HL-60 (cell line): Measurements from ENCODE around the gene OXER1.

Experiments
- DNase-seq, 2 experiments: peaks; one replicate each; pipeline ENCODE4 v3.0.0-alpha.2; 2010 to 2020; ENCODE audit warnings: low read depth in 1 of 2, low spot score in 1 of 2
- H3K27ac ChIP-seq: fragments of 250-450 bp; sonication (Bioruptor Pico); replicated peaks from 2 replicates; pipeline ENCODE4 v1.5.1; 2020; ENCODE audit warnings: mild to moderate bottlenecking, moderate library complexity
- H3K27me3 ChIP-seq: fragments of 250-450 bp; sonication (Bioruptor Pico); 2 replicates; pipeline ENCODE4 v1.5.1; 2021; ENCODE audit warnings: mild to moderate bottlenecking, moderate library complexity; ENCODE audit not compliant: insufficient read depth, poor library complexity, severe bottlenecking
- H3K4me3 ChIP-seq: replicated peaks from 2 replicates; pipeline ENCODE4 v1.5.1; 2011; ENCODE audit warnings: mild to moderate bottlenecking, control low read depth, low read length; ENCODE audit not compliant: insufficient read depth
- CTCF ChIP-seq: IDR thresholded peaks from one replicate; pipeline ENCODE4 v1.5.1; 2011; ENCODE audit warnings: low read length, control low read depth, inconsistent platforms; ENCODE audit not compliant: insufficient read depth
- GABPA ChIP-seq: IDR thresholded peaks from 2 replicates; pipeline ENCODE4 v1.6.1; 2012; ENCODE audit warnings: low read depth
- POLR2AphosphoS5 ChIP-seq: IDR thresholded peaks from 2 replicates; pipeline ENCODE4 v1.6.1; 2012; ENCODE audit warnings: low read depth
- REST ChIP-seq: IDR thresholded peaks from 2 replicates; pipeline ENCODE4 v1.6.1; 2012; ENCODE audit warnings: low read depth; ENCODE audit not compliant: insufficient replicate concordance
- SPI1 ChIP-seq: IDR thresholded peaks from 2 replicates; pipeline ENCODE4 v1.6.1; 2012; ENCODE audit warnings: low read depth, mild to moderate bottlenecking, borderline replicate concordance

Gene OXER1

GRCh38 chr2:42765686-42766085 lies 1.8 kb upstream of the OXER1 start:
- Histone ChIP-seq H3K27ac (no peak overlapping the region), H3K4me3 (no peak overlapping the region), H3K27me3 (no peaks in the 10 kb centered on the region)
- no peak for DNase-seq
- TF ChIP-seq CTCF (no peak), POLR2AphosphoS5 (no peak), SPI1 (no peak), REST (no peak), GABPA (no peak)

- Histone ChIP-seq H3K27ac (no peak overlapping the region), H3K27me3 (no peaks in the 10 kb centered on the region)
- DNase-seq: no peak
Observed at GRCh38 chr2:42764901-42765300, 966 bp upstream of the OXER1 start.

More at GRCh38 chr2:42764901-42765300, 966 bp upstream of the OXER1 start:
- no peak for TF ChIP-seq POLR2AphosphoS5
- TF ChIP-seq REST: no peak
- TF ChIP-seq SPI1: no peak
- no peak for TF ChIP-seq CTCF
- no peak for TF ChIP-seq GABPA
- H3K4me3 ChIP-seq: no peak overlapping the region
